Neural cell (in vitro differentiated cells): ENCODE measurements around the gene TBCK. TPM values are rescaled to one million over a fixed set of nuclear protein-coding genes. Genes with fewer than 3 reads are reported as not detected.

ENCODE experiments used
- H2AFZ ChIP-seq: fragments of 200-600, 300-800 bp; sonication (generic), shearing (Covaris generic); 2 replicates; pipeline ENCODE4 v1.6.0; 2014; ENCODE audit warnings: low read depth, mild to moderate bottlenecking, antibody characterized with exemption, low read length, moderate library complexity
- H3F3A ChIP-seq: fragments of 200-600 bp; shearing (Covaris generic); 2 replicates; pipeline ENCODE4 v1.6.1; 2016; ENCODE audit warnings: mild to moderate bottlenecking, moderate library complexity, mixed read lengths, antibody characterized with exemption, low read length; ENCODE audit not compliant: insufficient read depth, poor library complexity, severe bottlenecking
- H3K27ac ChIP-seq: fragments of 200-600, 300-800 bp; sonication (generic), shearing (Covaris generic); 2 replicates; pipeline ENCODE4 v1.5.1; 2014; ENCODE audit warnings: mild to moderate bottlenecking, low read length, moderate library complexity
- H3K27me3 ChIP-seq: fragments of 300-800, 200-600 bp; sonication (generic), shearing (Covaris generic); 2 replicates; pipeline ENCODE4 v1.6.0; 2014; ENCODE audit warnings: mild to moderate bottlenecking, low read depth, low read length, moderate library complexity; ENCODE audit not compliant: insufficient read depth
- H3K36me3 ChIP-seq: fragments of 300-800, 200-600 bp; sonication (generic), shearing (Covaris generic); 2 replicates; pipeline ENCODE4 v1.5.1; 2014; ENCODE audit warnings: mild to moderate bottlenecking, antibody characterized with exemption, low read length, moderate library complexity; ENCODE audit not compliant: insufficient read depth
- H3K4me2 ChIP-seq: fragments of 300-800, 200-600 bp; sonication (generic), shearing (Covaris generic); 2 replicates; pipeline ENCODE4 v1.6.0; 2014; ENCODE audit warnings: mild to moderate bottlenecking, low read length
- H3K4me3 ChIP-seq: fragments of 300-800, 200-600 bp; sonication (generic), shearing (Covaris generic); 2 replicates; pipeline ENCODE4 v1.5.1; 2014; ENCODE audit warnings: mild to moderate bottlenecking, low read length, moderate library complexity
- H3K79me2 ChIP-seq: fragments of 200-600 bp; shearing (Covaris generic); replicated peaks from 2 replicates; pipeline ENCODE4 v1.6.0; 2014; ENCODE audit warnings: mild to moderate bottlenecking, low read length, moderate library complexity; ENCODE audit not compliant: insufficient read depth
- H3K9ac ChIP-seq: fragments of 300-800, 200-600 bp; sonication (generic), shearing (Covaris generic); 2 replicates; pipeline ENCODE4 v1.6.1; 2016; ENCODE audit warnings: mild to moderate bottlenecking, low read length, mixed read lengths
- H3K9me2 ChIP-seq: fragments of 200-600 bp; shearing (Covaris generic); 2 replicates; pipeline ENCODE4 v1.6.1; 2016; ENCODE audit warnings: mild to moderate bottlenecking, low read length, mixed read lengths; ENCODE audit not compliant: insufficient read depth
- H3K9me3 ChIP-seq: fragments of 200-600, 300-800 bp; sonication (generic), shearing (Covaris generic); 2 replicates; pipeline ENCODE4 v1.6.1; 2016; ENCODE audit warnings: mild to moderate bottlenecking, mixed run types, low read length, moderate library complexity, mixed read lengths
- H4K20me1 ChIP-seq: fragments of 200-600 bp; shearing (Covaris generic); 2 replicates; pipeline ENCODE4 v1.6.1; 2016; ENCODE audit warnings: mild to moderate bottlenecking, mixed run types; ENCODE audit not compliant: insufficient read depth
- CTCF ChIP-seq: fragments of 450-650 bp; IDR thresholded peaks from 2 replicates; pipeline ENCODE4 v1.5.1; 2014; ENCODE audit warnings: antibody characterized with exemption, mild to moderate bottlenecking, moderate library complexity; ENCODE audit not compliant: poor library complexity, severe bottlenecking
- EP300 ChIP-seq: fragments of 450-650 bp; conservative IDR thresholded peaks from 2 replicates; pipeline ENCODE4 v1.6.1; 2014; ENCODE audit warnings: antibody characterized with exemption, mild to moderate bottlenecking, moderate library complexity; ENCODE audit not compliant: poor library complexity, severe bottlenecking
- EZH2 ChIP-seq: fragments of 200-600, 300-800 bp; shearing (Covaris generic), sonication (generic); IDR thresholded peaks from 2 replicates; pipeline ENCODE4 v1.6.1; 2014; ENCODE audit warnings: antibody characterized with exemption, low read length, borderline replicate concordance, mild to moderate bottlenecking; ENCODE audit not compliant: insufficient read depth, poor library complexity, severe bottlenecking
- MXI1 ChIP-seq: fragments of 450-650 bp; conservative IDR thresholded peaks from 2 replicates; pipeline ENCODE4 v1.6.1; 2014; ENCODE audit warnings: antibody characterized with exemption, mild to moderate bottlenecking; ENCODE audit not compliant: poor library complexity, severe bottlenecking
- POLR2AphosphoS5 ChIP-seq: IDR thresholded peaks from 2 replicates; pipeline ENCODE4 v1.6.1; 2012
- RAD21 ChIP-seq: fragments of 450-650 bp; conservative IDR thresholded peaks from 2 replicates; pipeline ENCODE4 v1.6.1; 2014; ENCODE audit warnings: antibody characterized with exemption, mild to moderate bottlenecking, moderate library complexity
- SMC3 ChIP-seq: fragments of 450-650 bp; conservative IDR thresholded peaks from 2 replicates; pipeline ENCODE4 v1.6.1; 2014; ENCODE audit warnings: antibody characterized with exemption, mild to moderate bottlenecking, moderate library complexity; ENCODE audit not compliant: poor library complexity
- TAF1 ChIP-seq: IDR thresholded peaks from 2 replicates; pipeline ENCODE4 v1.6.1; 2012; ENCODE audit warnings: low read depth
- polyA plus RNA-seq: library from polyadenylated mRNA; depleted of rRNA; stranded (reverse); fragments of >200 nt; gene quantifications from 2 replicates; pipeline ENCODE4 v1.2.3, GENCODE V29; 2014
- TF ChIP-seq, protein P1 (sequence below): IDR thresholded peaks from 2 replicates; pipeline ENCODE4 v1.6.1; 2012; ENCODE audit warnings: borderline replicate concordance

TBCK gene
- polyA plus RNA-seq, 1 donor from 2014 or later, result 55.0 TPM

DNA sequence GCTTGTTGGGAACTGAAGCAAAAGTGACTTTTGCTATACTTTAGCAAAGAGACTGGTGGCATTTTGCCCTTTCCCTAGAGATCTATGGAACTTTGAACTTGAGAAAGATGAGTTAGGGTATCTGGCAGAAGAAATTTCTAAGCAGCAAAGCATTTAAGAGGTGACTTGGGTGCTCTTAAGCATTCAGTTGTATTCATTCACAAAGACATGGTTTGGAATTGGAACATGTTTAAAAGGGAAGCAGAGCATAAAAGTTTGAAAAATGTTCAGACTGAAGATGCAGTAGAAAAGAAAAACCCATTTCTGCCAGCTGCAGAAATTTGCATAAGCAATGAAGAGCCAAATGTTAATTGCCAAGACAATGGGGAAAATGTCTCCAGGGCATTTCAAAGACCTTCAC is 21.9 kb upstream of the TBCK start:
- Histone ChIP-seq H3K4me2 (no peak overlapping the region), H3K9me3 (no peaks in the 10 kb centered on the region), H3K79me2 (no peaks in the 10 kb centered on the region), H2AFZ (no peak overlapping the region), H3K4me3 (no peak overlapping the region), H3K27ac (no peak overlapping the region), H3K9me2 (no peaks in the 10 kb centered on the region), H3K27me3 (no peaks in the 10 kb centered on the region), H3K9ac (no peak overlapping the region), H3F3A (no peaks in the 10 kb centered on the region), H3K36me3 (peaks cover 12% of the 10 kb centered on the region), H4K20me1 (no peaks in the 10 kb centered on the region)
- TF ChIP-seq TAF1 (no peak), CTCF (no peak), POLR2AphosphoS5 (no peak), EP300 (no peak), MXI1 (no peak), RAD21 (no peak), EZH2 (no peak), SMC3 (no peak)
- TF ChIP-seq, protein P1, sequence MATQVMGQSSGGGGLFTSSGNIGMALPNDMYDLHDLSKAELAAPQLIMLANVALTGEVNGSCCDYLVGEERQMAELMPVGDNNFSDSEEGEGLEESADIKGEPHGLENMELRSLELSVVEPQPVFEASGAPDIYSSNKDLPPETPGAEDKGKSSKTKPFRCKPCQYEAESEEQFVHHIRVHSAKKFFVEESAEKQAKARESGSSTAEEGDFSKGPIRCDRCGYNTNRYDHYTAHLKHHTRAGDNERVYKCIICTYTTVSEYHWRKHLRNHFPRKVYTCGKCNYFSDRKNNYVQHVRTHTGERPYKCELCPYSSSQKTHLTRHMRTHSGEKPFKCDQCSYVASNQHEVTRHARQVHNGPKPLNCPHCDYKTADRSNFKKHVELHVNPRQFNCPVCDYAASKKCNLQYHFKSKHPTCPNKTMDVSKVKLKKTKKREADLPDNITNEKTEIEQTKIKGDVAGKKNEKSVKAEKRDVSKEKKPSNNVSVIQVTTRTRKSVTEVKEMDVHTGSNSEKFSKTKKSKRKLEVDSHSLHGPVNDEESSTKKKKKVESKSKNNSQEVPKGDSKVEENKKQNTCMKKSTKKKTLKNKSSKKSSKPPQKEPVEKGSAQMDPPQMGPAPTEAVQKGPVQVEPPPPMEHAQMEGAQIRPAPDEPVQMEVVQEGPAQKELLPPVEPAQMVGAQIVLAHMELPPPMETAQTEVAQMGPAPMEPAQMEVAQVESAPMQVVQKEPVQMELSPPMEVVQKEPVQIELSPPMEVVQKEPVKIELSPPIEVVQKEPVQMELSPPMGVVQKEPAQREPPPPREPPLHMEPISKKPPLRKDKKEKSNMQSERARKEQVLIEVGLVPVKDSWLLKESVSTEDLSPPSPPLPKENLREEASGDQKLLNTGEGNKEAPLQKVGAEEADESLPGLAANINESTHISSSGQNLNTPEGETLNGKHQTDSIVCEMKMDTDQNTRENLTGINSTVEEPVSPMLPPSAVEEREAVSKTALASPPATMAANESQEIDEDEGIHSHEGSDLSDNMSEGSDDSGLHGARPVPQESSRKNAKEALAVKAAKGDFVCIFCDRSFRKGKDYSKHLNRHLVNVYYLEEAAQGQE, result no peak

- Histone ChIP-seq H4K20me1 (no peaks in the 10 kb centered on the region), H3F3A (no peaks in the 10 kb centered on the region), H3K27me3 (no peaks in the 10 kb centered on the region), H3K4me2 (no peak overlapping the region), H3K9me2 (no peaks in the 10 kb centered on the region), H2AFZ (no peak overlapping the region), H3K36me3 (peaks cover 12% of the 10 kb centered on the region), H3K79me2 (no peaks in the 10 kb centered on the region), H3K9me3 (no peaks in the 10 kb centered on the region), H3K4me3 (no peak overlapping the region), H3K9ac (no peak overlapping the region), H3K27ac (no peak overlapping the region)
- TF ChIP-seq RAD21, result no peak
- TF ChIP-seq CTCF, result no peak
- no peak for TF ChIP-seq EZH2
- no peak for TF ChIP-seq MXI1
- TF ChIP-seq EP300, result no peak
- TF ChIP-seq POLR2AphosphoS5, result no peak
- no peak for TF ChIP-seq TAF1
- TF ChIP-seq, protein P1, result no peak
- TF ChIP-seq SMC3, result no peak
Observed at GRCh38 chr4:106336618-106337017, 20.6 kb upstream of the TBCK start.
